Erythroblast (primary cell): Measurements from ENCODE around the gene PJA2.
"Not testable (repeated sequence)": the region's sequence is repeated elsewhere in the genome, so short reads cannot be mapped to it uniquely, and the experiment has no call there.

Experiments used
- DNase-seq, 2 experiments: peaks; one replicate each; lab custom pipeline; 2025; lab: John Stamatoyannopoulos, UW
- GATA1 ChIP-seq: IDR thresholded peaks from 2 replicates; pipeline ENCODE4 v1.6.1; 2011; ENCODE audit warnings: low read depth, mild to moderate bottlenecking, control low read depth, low read length, moderate library complexity
- POLR2A ChIP-seq: IDR thresholded peaks from 2 replicates; pipeline ENCODE4 v1.6.1; 2011; ENCODE audit warnings: mild to moderate bottlenecking, low read length

PJA2 gene, protein sequence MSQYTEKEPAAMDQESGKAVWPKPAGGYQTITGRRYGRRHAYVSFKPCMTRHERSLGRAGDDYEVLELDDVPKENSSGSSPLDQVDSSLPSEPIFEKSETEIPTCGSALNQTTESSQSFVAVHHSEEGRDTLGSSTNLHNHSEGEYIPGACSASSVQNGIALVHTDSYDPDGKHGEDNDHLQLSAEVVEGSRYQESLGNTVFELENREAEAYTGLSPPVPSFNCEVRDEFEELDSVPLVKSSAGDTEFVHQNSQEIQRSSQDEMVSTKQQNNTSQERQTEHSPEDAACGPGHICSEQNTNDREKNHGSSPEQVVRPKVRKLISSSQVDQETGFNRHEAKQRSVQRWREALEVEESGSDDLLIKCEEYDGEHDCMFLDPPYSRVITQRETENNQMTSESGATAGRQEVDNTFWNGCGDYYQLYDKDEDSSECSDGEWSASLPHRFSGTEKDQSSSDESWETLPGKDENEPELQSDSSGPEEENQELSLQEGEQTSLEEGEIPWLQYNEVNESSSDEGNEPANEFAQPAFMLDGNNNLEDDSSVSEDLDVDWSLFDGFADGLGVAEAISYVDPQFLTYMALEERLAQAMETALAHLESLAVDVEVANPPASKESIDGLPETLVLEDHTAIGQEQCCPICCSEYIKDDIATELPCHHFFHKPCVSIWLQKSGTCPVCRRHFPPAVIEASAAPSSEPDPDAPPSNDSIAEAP

DNA sequence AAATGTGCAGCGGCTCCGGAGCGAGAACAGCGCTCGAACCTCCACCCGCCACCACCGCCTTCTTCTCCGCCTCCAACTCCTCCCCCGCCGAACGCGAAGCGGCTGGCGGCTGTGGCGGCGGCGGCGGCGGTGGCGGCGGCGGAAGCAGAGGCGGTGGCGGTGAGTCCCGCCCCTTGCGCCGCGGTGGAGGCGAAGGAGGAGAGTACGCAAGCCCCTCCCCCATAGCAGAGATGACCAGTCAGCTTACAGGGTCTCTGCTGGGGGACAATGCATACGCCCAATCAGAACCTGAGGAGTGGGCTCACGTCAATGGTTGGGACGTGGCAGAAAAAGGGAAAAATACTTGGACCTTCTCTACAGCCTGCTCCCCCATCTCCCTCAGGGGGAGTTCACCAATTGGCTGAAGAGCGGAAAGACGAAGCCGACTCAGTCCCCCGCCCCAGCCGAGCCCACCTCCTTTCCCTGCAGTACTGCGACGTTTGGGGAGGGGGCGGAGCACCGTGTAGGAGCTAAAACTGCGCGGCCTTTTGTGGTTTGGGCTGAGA lies at the start of gene PJA2:
PJA2 (minus strand) TSS at position 131 of the 545 bp plus-strand sequence. CDS start 26,541 bp downstream, outside the sequence.
- TF ChIP-seq GATA1 (no peak), POLR2A (peak; percentile 41)
- peak; percentile 98 for DNase-seq

DNA sequence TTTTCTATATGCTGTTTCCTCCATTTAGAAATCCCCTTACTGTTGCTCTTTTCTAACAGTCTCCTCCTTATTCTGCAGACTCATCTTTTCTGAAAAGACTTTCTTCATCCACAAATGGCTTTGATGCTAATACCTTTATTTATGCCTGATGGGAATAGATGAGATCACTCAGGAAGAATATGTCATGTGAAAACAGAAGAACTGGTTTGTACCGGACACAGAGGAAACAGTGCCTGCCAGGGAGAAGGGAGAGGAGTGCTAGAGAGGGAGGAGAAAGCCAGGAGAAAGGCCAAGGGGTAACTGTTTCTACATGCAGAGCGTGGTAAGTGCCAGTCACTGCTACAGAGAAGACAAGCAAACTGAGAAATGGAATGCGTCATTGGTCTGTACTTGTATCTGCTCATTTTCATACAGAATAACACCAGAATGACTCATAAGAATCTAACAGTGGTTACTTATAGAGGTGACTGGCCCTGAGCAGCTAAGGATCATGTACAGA lies 45.9 kb upstream of the PJA2 start:
- DNase-seq: no peak
- TF ChIP-seq GATA1: no peak

DNA sequence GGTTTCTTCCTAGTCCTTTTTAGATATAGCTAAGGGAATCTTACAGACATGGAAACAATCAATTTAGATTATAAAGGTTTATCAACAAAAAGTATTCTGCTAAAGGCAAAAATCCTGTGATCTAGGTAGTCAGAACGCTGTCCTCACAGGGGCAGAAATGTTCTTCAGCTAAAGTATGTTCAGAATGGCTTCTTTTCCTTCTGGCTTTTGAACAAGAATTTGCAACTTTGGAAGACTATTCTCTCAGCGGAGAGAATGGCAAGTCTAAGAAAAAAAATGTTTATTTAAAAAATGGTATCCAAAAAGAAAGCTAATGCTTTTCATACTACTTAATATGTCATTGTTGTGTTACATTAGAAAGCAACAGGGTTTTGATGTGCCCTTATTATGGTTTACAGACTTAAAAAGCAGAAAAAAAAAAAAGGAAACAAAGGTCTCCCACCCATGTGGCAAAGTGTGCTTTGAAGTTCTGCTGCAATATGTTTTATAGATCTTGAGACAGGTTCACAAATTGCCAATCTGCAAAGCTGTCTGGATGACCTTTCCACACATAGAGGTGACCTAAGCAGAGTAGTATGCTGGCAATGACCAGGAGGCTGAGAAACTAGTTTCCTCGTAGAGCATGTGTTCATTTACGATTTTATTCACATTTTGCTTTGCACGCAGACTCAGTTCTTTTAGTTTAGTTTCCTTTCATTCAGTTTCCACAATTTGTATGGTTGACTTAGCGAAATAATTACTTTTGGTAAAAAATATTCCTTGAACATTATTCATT lies 45.1 kb upstream of the PJA2 start:
- no peak for DNase-seq
- no peak for TF ChIP-seq GATA1
- TF ChIP-seq POLR2A: no peak

DNA sequence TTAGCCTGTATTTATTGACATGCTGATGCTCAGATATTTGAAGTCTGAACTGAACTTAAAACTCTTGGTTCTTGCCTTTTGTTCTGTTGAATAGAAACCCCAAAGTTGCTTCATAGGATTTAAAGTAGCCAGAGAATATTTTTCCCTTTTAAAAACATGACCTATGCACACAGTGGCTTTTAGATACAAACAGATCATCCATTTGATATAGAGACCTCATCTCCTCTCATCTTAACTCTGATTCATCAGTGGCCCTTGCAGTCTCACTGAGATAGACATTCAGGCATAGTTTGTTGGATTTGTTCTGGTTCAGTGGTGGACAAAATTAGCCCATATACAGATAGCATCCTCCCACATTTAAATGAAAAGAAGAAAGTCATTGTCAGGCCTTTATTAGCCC lies 43.5 kb upstream of the PJA2 start:
- no peak for TF ChIP-seq GATA1
- no peak for TF ChIP-seq POLR2A
- no peak for DNase-seq

DNA sequence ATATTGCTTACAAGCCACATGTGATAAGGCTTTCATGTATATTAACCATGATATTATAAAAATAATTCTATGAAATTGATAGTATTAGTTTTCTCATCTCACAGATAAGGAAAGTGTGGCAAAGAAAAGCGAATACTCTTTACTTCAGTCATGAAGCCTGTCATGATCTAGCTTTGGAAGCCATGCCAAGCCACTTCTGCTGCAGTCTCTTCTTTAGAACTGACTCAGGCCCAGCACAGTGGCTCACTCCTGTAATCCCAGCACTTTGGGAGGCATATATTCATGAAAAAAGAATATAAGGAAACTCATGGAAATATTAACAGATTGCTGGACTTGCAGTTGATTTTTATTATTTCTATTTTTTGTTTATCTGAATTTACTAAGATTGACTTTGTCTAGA lies 42.9 kb upstream of the PJA2 start:
- no peak for TF ChIP-seq POLR2A
- no peak for TF ChIP-seq GATA1

DNA sequence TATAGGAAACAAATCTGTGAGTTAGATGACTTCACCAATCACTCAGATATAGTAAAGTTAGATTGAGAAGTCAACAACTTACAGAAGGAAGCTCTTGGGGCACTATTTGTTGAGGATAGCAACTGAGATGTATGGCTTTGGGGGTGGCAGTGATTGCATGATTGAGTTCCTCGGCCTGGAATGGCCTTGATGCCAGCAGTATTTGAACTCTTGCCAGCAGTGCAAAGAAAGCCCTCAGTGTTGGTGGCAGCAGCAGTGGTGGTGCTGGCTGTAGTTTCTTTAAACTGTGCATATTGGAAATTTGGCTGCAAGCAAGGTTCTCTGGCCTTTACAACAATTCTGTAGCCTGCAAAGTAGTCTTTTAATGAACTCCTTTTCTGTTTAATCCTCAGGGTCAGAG lies 41.4 kb upstream of the PJA2 start:
- no peak for DNase-seq
- no peak for TF ChIP-seq POLR2A

More for the DNA sequence above, 42.9 kb upstream of the PJA2 start:
- DNase-seq: no peak

DNA sequence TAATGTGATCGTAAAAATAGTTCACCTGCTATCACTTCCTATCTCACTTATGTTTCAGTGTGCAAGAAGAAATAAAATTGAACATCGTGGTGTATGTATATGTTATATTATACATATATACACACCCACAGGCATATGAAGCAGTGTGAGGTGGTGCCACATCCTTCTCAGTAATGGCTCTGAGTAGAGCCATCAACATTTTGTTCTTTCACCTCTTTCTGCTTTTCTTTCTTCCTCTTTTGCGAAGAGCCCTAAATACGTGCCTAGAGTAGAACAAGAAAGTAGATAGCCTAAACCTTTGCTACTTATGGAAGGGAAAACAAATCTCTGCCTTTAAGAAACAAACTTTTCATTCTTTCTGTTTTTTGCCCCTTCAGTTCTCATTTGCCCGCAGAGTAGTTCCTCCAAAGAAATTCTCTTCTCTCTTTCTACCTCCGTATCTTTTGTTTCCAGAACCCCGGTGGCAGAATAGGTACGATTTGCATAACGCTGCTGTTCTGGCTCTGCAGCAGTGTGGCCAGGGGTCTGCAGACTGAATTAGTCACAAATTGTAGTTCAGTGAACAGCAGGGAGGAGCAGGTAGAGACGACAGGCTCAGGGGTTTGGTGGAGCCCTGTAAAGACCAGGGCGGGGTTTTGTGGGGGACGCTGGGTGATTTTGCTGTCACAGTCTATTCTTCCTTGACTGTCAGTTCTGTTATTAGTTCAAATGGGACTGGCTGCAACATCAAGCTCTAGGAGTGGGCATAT lies 40.5 kb upstream of the PJA2 start:
- TF ChIP-seq GATA1 (no peak), POLR2A (no peak)
- DNase-seq: no peak

DNA sequence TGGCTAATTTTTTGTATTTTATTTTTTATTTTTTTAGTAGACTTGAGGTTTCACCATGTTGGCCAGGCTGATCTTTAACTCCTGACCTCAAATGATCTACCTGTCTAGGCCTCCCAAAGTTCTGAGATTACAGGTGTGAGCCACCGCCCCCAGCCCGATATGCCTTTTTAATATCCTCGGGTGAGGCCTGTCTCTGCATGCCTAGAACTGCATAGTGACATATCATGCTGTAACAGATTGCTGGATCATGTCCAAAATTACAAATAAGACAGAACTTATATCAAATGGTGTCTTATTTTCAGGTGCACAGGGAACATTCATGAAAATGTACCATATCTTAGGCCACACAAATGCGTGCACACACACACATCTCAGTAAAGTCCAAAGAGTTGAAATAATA lies 39.1 kb upstream of the PJA2 start:
- DNase-seq: no peak
- no peak for TF ChIP-seq GATA1
- TF ChIP-seq POLR2A: no peak

DNA sequence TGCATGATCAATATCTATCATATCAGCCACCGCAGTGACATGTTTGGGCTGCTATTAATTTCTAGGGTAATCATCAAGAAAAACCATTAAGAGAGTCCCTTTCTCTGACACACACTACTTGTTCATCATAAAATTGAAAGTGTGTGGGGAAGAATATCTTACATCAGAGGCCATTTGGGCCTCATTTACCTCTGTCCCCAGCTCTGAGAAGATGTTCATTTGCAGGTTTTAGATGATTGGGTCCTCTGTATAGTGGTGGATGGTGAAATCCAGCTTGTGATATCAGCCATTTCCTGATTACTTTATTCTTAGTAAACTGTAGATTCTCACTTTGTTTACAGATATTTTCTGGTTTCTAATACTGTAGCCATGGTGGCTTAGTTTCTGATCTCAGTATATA lies 29.8 kb upstream of the PJA2 start:
- TF ChIP-seq GATA1 (no peak), POLR2A (no peak)
- DNase-seq: no peak

DNA sequence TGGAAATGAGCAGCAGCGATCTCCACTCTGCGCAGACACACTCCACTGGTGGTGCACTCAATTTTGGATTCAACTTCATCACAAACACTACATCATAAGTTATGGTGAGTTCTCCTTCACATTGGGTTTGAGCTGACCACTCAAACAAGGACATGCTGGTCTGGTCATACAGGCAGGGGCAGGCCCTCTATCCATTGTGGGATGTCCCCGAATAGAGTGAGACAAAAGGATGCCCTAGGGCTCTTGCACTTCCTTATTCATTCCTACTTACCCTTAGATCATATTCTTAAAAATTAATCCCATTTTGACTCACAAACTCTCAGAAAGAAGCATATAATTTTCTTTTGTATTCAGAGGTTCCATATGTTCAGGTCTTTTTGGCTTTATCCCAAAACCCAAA lies 16.3 kb upstream of the PJA2 start:
- TF ChIP-seq POLR2A (no peak), GATA1 (no peak)
- no peak for DNase-seq

DNA sequence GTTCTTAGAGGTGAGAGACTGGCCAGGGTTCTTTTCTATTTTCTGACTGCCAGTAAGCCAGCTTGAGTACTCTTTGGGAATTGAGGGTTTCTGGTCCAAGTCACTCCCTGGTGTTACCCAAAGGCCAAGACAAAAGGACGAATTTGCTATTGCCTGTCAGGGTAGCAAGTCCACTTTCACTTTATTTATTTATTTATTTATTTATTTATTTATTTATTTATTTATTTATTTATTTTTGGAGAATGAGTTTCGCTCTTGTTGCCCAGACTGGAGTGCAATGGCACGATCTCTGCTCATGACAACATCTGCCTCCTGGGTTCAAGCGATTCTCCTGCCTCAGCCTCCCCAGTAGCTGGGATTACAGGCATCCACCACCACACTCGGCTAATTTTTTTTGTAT lies 15.7 kb upstream of the PJA2 start:
- not testable (repeated sequence) for DNase-seq

DNA sequence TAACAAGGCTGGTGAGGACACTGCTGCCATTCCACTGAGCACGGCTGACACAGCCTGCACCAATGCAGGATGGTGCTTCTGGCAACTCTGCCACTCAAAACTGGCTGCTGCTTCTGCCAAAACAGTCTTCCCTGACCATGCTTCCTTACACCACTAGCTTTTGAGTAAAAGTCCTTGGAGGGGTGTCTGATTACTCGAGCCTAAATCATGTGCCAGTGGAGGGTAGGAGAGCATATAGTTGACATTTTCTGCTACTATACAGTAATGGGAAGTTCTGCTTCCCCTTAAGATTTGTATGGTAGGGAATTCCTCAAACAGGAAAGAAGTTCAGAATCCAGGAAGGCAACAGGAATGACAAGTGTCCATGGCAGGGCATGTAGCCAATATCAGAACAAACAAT lies 12.2 kb upstream of the PJA2 start:
- TF ChIP-seq POLR2A: no peak
- TF ChIP-seq GATA1: no peak

More for the DNA sequence above, 12.2 kb upstream of the PJA2 start:
- no peak for DNase-seq
